Erythroblast (primary cell): ENCODE data around the gene ANK3.

ENCODE experiments used
- GATA1 ChIP-seq: IDR thresholded peaks from 2 replicates; pipeline ENCODE4 v1.6.1; 2011; ENCODE audit warnings: low read depth, mild to moderate bottlenecking, control low read depth, low read length, moderate library complexity
- POLR2A ChIP-seq: IDR thresholded peaks from 2 replicates; pipeline ENCODE4 v1.6.1; 2011; ENCODE audit warnings: mild to moderate bottlenecking, low read length

DNA sequence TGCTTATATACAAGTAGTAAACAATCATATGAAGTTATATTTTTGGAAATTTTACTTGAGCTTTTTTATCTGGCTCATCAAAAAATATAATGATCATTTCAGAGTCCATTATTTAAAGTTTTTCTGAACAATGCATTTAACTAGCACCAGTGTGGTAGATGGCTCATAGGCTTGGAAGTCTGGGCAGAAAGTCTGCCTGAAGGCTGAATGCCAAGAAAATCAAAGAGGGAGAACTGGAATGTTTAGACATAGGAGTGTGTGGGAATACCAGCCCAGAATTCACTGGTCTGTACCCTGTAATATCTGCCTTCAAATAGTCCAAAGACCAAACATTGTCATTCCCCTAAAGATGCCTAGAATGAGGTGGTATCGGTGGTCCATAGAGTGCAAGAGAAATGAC is 40.3 kb upstream of the ANK3 start:
- TF ChIP-seq POLR2A (no peak), GATA1 (no peak)
